Mesendoderm (in vitro differentiated cells): ENCODE results near the gene ALDH16A1.

ENCODE experiments used
- DNase-seq: peaks from one replicate; pipeline ENCODE4 v3.0.0; 2013
- H2AK5ac ChIP-seq: 2 replicates; pipeline ENCODE4 v1.6.1; 2013; ENCODE audit warnings: low read length, inconsistent platforms
- H2BK120ac ChIP-seq: 2 replicates; pipeline ENCODE4 v1.6.1; 2013; ENCODE audit warnings: low read depth, mild to moderate bottlenecking, low read length, moderate library complexity, mixed read lengths
- H2BK15ac ChIP-seq: replicated peaks from 2 replicates; pipeline ENCODE4 v1.6.1; 2013; ENCODE audit warnings: low read depth, mild to moderate bottlenecking, moderate library complexity
- H2BK5ac ChIP-seq: 2 replicates; pipeline ENCODE4 v1.6.1; 2013; ENCODE audit warnings: low read length, inconsistent platforms
- H3K18ac ChIP-seq: 2 replicates; pipeline ENCODE4 v1.6.1; 2013; ENCODE audit warnings: mild to moderate bottlenecking, low read length, mixed read lengths
- H3K23ac ChIP-seq: one replicate; pipeline ENCODE4 v1.6.1; 2013; ENCODE audit warnings: low read length
- H3K27ac ChIP-seq: 2 replicates; pipeline ENCODE4 v1.5.1; 2013; ENCODE audit warnings: low read depth, mild to moderate bottlenecking, inconsistent platforms, low read length, moderate library complexity
- H3K27me3 ChIP-seq: 2 replicates; pipeline ENCODE4 v1.6.1; 2013; ENCODE audit warnings: low read length, control low read depth, mild to moderate bottlenecking, inconsistent platforms; ENCODE audit not compliant: insufficient read depth, poor library complexity
- H3K36me3 ChIP-seq: 2 replicates; pipeline ENCODE4 v1.6.1; 2013; ENCODE audit warnings: low read length, inconsistent platforms; ENCODE audit not compliant: control insufficient read depth, insufficient read depth
- H3K4ac ChIP-seq: one replicate; pipeline ENCODE4 v1.6.1; 2013; ENCODE audit warnings: low read depth, mild to moderate bottlenecking, low read length, moderate library complexity
- H3K4me1 ChIP-seq: 2 replicates; pipeline ENCODE4 v1.6.1; 2013; ENCODE audit warnings: low read depth, low read length, inconsistent platforms; ENCODE audit not compliant: control insufficient read depth
- H3K4me2 ChIP-seq: 2 replicates; pipeline ENCODE4 v1.6.1; 2013; ENCODE audit warnings: low read length
- H3K4me3 ChIP-seq: 2 replicates; pipeline ENCODE4 v1.5.1; 2013; ENCODE audit warnings: mild to moderate bottlenecking, low read length
- H3K56ac ChIP-seq: one replicate; pipeline ENCODE4 v1.6.1; 2013; ENCODE audit warnings: low read length
- H3K79me1 ChIP-seq: 2 replicates; pipeline ENCODE4 v1.6.1; 2013; ENCODE audit warnings: low read length, inconsistent platforms
- H3K79me2 ChIP-seq: 2 replicates; pipeline ENCODE4 v1.6.1; 2013; ENCODE audit warnings: mild to moderate bottlenecking, low read length; ENCODE audit not compliant: control insufficient read depth, insufficient read depth
- H3K9ac ChIP-seq: 2 replicates; pipeline ENCODE4 v1.6.1; 2013; ENCODE audit warnings: low read length, inconsistent platforms
- H4K5ac ChIP-seq: one replicate; pipeline ENCODE4 v1.6.1; 2013; ENCODE audit warnings: low read length
- H4K8ac ChIP-seq: one replicate; pipeline ENCODE4 v1.6.1; 2013; ENCODE audit warnings: low read depth, mild to moderate bottlenecking, control low read depth, low read length, moderate library complexity
- WGBS: extraction: QIAGEN DNeasy Blood & Tissue Kit; methylation state at CpG from one replicate; pipeline ENCODE4 v1.1.7; 2013; ENCODE audit warnings: low lambda C conversion rate, missing lambda C conversion rate; ENCODE audit not compliant: insufficient coverage; ENCODE audit errors: extremely low coverage; 5-methylcytosine and 5-hydroxymethylcytosine counted together

ALDH16A1 gene

GRCh38 chr19:49421039-49421877 is 31.8 kb upstream of the ALDH16A1 start:
- Histone ChIP-seq H3K4ac (no peak overlapping the region), H2BK15ac (no peak overlapping the region), H2BK5ac (no peak overlapping the region), H3K4me3 (no peak overlapping the region), H3K18ac (no peak overlapping the region), H3K4me2 (no peak overlapping the region), H2BK120ac (no peak overlapping the region), H4K5ac (no peak overlapping the region), H3K36me3 (no peaks in the 10 kb centered on the region), H4K8ac (no peak overlapping the region), H3K4me1 (no peaks in the 10 kb centered on the region), H3K79me1 (no peaks in the 10 kb centered on the region), H3K9ac (no peak overlapping the region), H3K27ac (no peak overlapping the region), H3K23ac (no peak overlapping the region), H3K79me2 (no peaks in the 10 kb centered on the region), H3K27me3 (peaks cover 37% of the 10 kb centered on the region), H2AK5ac (no peak overlapping the region), H3K56ac (no peak overlapping the region)
- peak; percentile 96 for DNase-seq
- WGBS = no CpG with 5 or more reads among the region's 48 CpGs

- no CpG with 5 or more reads among the region's 3 CpGs for WGBS
- no peak overlapping the region for H2BK5ac ChIP-seq
- no peak overlapping the region for H2BK15ac ChIP-seq
Measured at GRCh38 chr19:49421878-49422202, 31.2 kb upstream of the ALDH16A1 start.

GRCh38 chr19:49422407-49423070 is 30.5 kb upstream of the ALDH16A1 start:
- H3K4me2 ChIP-seq = no peak overlapping the region
- no peaks in the 10 kb centered on the region for H3K36me3 ChIP-seq
- no peak overlapping the region for H2AK5ac ChIP-seq
- no peak overlapping the region for H3K4ac ChIP-seq
- H3K27ac ChIP-seq = no peak overlapping the region
- WGBS = no CpG with 5 or more reads among the region's 58 CpGs
- H3K4me1 ChIP-seq = no peaks in the 10 kb centered on the region
- H3K4me3 ChIP-seq = no peak overlapping the region
- no peak overlapping the region for H3K18ac ChIP-seq
- no peaks in the 10 kb centered on the region for H3K79me2 ChIP-seq
- peaks cover 43% of the 10 kb centered on the region for H3K27me3 ChIP-seq
- no peak overlapping the region for H3K9ac ChIP-seq
- peak overlapping the region; percentile 80 for H3K23ac ChIP-seq
- no peak overlapping the region for H2BK15ac ChIP-seq
- peak overlapping the region; percentile 49 for H3K56ac ChIP-seq
- DNase-seq = peak; percentile 63
- no peak overlapping the region for H2BK5ac ChIP-seq
- H3K79me1 ChIP-seq = no peaks in the 10 kb centered on the region
- H4K5ac ChIP-seq = no peak overlapping the region
- no peak overlapping the region for H4K8ac ChIP-seq
- no peak overlapping the region for H2BK120ac ChIP-seq

More at GRCh38 chr19:49421878-49422202, 31.2 kb upstream of the ALDH16A1 start:
- no peaks in the 10 kb centered on the region for H3K4me1 ChIP-seq
- H3K79me2 ChIP-seq = no peaks in the 10 kb centered on the region
- H3K56ac ChIP-seq = no peak overlapping the region
- H3K4ac ChIP-seq = no peak overlapping the region
- peaks cover 40% of the 10 kb centered on the region for H3K27me3 ChIP-seq
- no peak overlapping the region for H4K5ac ChIP-seq
- no peak overlapping the region for H2BK120ac ChIP-seq
- H3K9ac ChIP-seq = no peak overlapping the region
- H3K27ac ChIP-seq = no peak overlapping the region
- H3K23ac ChIP-seq = no peak overlapping the region
- H3K36me3 ChIP-seq = no peaks in the 10 kb centered on the region
- H2AK5ac ChIP-seq = no peak overlapping the region
- DNase-seq = no peak
- H3K79me1 ChIP-seq = no peaks in the 10 kb centered on the region
- no peak overlapping the region for H3K4me3 ChIP-seq
- no peak overlapping the region for H3K18ac ChIP-seq
- H4K8ac ChIP-seq = no peak overlapping the region
- no peak overlapping the region for H3K4me2 ChIP-seq

GRCh38 chr19:49423071-49423984 is 29.7 kb upstream of the ALDH16A1 start, which contains the start of gene PTH2:
PTH2 (minus strand) TSS chr19:49423441; CDS start chr19:49423339, 102 bp downstream.
- peaks cover 43% of the 10 kb centered on the region for H3K27me3 ChIP-seq
- no peaks in the 10 kb centered on the region for H3K4me1 ChIP-seq
- no peak within 1 kb of the TSS for H4K8ac ChIP-seq
- no peak within 1 kb of the TSS for H3K18ac ChIP-seq
- H3K79me2 ChIP-seq = no peaks in the 10 kb centered on the region
- DNase-seq = no peak
- no peak within 1 kb of the TSS for H2BK5ac ChIP-seq
- no peaks in the 10 kb centered on the region for H3K79me1 ChIP-seq
- no peak within 1 kb of the TSS for H3K4ac ChIP-seq
- peak within 1 kb of the TSS; percentile 49 for H3K56ac ChIP-seq
- no peak within 1 kb of the TSS for H2BK120ac ChIP-seq
- H4K5ac ChIP-seq = no peak within 1 kb of the TSS
- no peaks in the 10 kb centered on the region for H3K36me3 ChIP-seq
- H3K4me2 ChIP-seq = no peak within 1 kb of the TSS
- no CpG with 5 or more reads among the region's 42 CpGs for WGBS
- no peak within 1 kb of the TSS for H2AK5ac ChIP-seq
- no peak within 1 kb of the TSS for H3K9ac ChIP-seq
- H3K4me3 ChIP-seq = no peak within 1 kb of the TSS
- H3K27ac ChIP-seq = no peak within 1 kb of the TSS
- no peak within 1 kb of the TSS for H2BK15ac ChIP-seq
- H3K23ac ChIP-seq = peak within 1 kb of the TSS; percentile 80

GRCh38 chr19:49423985-49424303 is 29.1 kb upstream of the ALDH16A1 start:
- H2AK5ac ChIP-seq = no peak overlapping the region
- no peak overlapping the region for H4K8ac ChIP-seq
- no peak overlapping the region for H3K4me3 ChIP-seq
- H3K79me2 ChIP-seq = no peaks in the 10 kb centered on the region
- no peak overlapping the region for H3K9ac ChIP-seq
- H3K27me3 ChIP-seq = peaks cover 43% of the 10 kb centered on the region
- no CpG with 5 or more reads among the region's 3 CpGs for whole genome bisulfite sequencing
- H3K4me2 ChIP-seq = no peak overlapping the region
- H2BK120ac ChIP-seq = no peak overlapping the region
- H3K27ac ChIP-seq = no peak overlapping the region
- H3K4me1 ChIP-seq = no peaks in the 10 kb centered on the region
- no peak overlapping the region for H3K4ac ChIP-seq
- no peaks in the 10 kb centered on the region for H3K36me3 ChIP-seq
- H2BK15ac ChIP-seq = no peak overlapping the region
- H3K18ac ChIP-seq = no peak overlapping the region
- no peak for DNase-seq
- no peak overlapping the region for H2BK5ac ChIP-seq
- no peak overlapping the region for H4K5ac ChIP-seq
- H3K56ac ChIP-seq = no peak overlapping the region
- no peaks in the 10 kb centered on the region for H3K79me1 ChIP-seq
- H3K23ac ChIP-seq = peak overlapping the region; percentile 66
